Upper lobe of right lung (tissue), 1 donor: Measurements from ENCODE around the gene ADAM10. TPM values are rescaled to one million over a fixed set of nuclear protein-coding genes. Genes with fewer than 3 reads are reported as not detected.

ENCODE experiments used
- ATAC-seq: fragments of 200-7000 bp; cut with Tn5 transposase; one replicate; pipeline ENCODE4 v1.9.1; 2020; ENCODE audit warnings: mild to moderate bottlenecking, moderate library complexity
- DNase-seq: peaks from one replicate; pipeline ENCODE4 v3.0.0-alpha.2; 2020
- H3K27ac ChIP-seq: fragments of 200-600 bp; one replicate; pipeline ENCODE4 v1.8.0; 2022
- H3K27me3 ChIP-seq: fragments of 200-600 bp; one replicate; pipeline ENCODE4 v1.8.0; 2022; ENCODE audit warnings: mild to moderate bottlenecking
- H3K36me3 ChIP-seq: fragments of 200-600 bp; one replicate; pipeline ENCODE4 v1.8.0; 2022
- H3K4me1 ChIP-seq: fragments of 200-600 bp; one replicate; pipeline ENCODE4 v1.8.0; 2022
- H3K4me3 ChIP-seq: fragments of 200-600 bp; one replicate; pipeline ENCODE4 v1.8.0; 2022; ENCODE audit warnings: mild to moderate bottlenecking
- H3K9me3 ChIP-seq: fragments of 200-600 bp; one replicate; pipeline ENCODE4 v1.8.0; 2022
- intact Hi-C: fragments of 100-400 bp; cut with DNase I; formaldehyde crosslinking; loops from one replicate; pipeline ENCODE4 v1.11.0; 2022
- long read RNA-seq: library from polyadenylated mRNA; unstranded; transcript quantifications from one replicate; pipeline ENCODE4 v2.0.0, GENCODE V29; 2021
- total RNA-seq: library from RNA; stranded (reverse); fragmentation: NEBNext Ultra II Directional; extraction: Animal tissue kit (Norgen Biotek cat#: 25700); gene quantifications from one replicate; pipeline ENCODE4 v1.2.1, GENCODE V29; 2021
- TF ChIP-seq, protein P1 (sequence below): fragments of 200-600 bp; IDR thresholded peaks from one replicate; pipeline ENCODE4 v1.8.0; 2022; ENCODE audit warnings: antibody characterized with exemption
- donor health status: DM: no; HTN: yes; CAD: no; lungs with severe emphysema.

ADAM10 gene, protein sequence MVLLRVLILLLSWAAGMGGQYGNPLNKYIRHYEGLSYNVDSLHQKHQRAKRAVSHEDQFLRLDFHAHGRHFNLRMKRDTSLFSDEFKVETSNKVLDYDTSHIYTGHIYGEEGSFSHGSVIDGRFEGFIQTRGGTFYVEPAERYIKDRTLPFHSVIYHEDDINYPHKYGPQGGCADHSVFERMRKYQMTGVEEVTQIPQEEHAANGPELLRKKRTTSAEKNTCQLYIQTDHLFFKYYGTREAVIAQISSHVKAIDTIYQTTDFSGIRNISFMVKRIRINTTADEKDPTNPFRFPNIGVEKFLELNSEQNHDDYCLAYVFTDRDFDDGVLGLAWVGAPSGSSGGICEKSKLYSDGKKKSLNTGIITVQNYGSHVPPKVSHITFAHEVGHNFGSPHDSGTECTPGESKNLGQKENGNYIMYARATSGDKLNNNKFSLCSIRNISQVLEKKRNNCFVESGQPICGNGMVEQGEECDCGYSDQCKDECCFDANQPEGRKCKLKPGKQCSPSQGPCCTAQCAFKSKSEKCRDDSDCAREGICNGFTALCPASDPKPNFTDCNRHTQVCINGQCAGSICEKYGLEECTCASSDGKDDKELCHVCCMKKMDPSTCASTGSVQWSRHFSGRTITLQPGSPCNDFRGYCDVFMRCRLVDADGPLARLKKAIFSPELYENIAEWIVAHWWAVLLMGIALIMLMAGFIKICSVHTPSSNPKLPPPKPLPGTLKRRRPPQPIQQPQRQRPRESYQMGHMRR
- 139 TPM for total RNA-seq
- long read RNA-seq, full-length matches to known transcripts = 164 of 196 reads
- long read RNA-seq, partial matches to known transcripts = 16 of 196 reads
- long read RNA-seq, other reads (novel, unspliced or antisense) = 16 of 196 reads

GRCh38 chr15:58749532-58750337 is at the start of gene ADAM10:
TSS of gene ADAM10 (minus strand) at chr15:58749707. CDS start at chr15:58749534, 173 bp downstream.
- peak within 1 kb of the TSS; percentile 94 for H3K27ac ChIP-seq
- intact Hi-C loops = no loop called here
- H3K4me1 ChIP-seq = peaks cover 23% of the 10 kb centered on the region
- ATAC-seq (peak; percentile 98), DNase-seq (peak; percentile 100)
- no peaks in the 10 kb centered on the region for H3K9me3 ChIP-seq
- no peaks in the 10 kb centered on the region for H3K36me3 ChIP-seq
- H3K27me3 ChIP-seq = no peaks in the 10 kb centered on the region
- TF ChIP-seq, protein P1, sequence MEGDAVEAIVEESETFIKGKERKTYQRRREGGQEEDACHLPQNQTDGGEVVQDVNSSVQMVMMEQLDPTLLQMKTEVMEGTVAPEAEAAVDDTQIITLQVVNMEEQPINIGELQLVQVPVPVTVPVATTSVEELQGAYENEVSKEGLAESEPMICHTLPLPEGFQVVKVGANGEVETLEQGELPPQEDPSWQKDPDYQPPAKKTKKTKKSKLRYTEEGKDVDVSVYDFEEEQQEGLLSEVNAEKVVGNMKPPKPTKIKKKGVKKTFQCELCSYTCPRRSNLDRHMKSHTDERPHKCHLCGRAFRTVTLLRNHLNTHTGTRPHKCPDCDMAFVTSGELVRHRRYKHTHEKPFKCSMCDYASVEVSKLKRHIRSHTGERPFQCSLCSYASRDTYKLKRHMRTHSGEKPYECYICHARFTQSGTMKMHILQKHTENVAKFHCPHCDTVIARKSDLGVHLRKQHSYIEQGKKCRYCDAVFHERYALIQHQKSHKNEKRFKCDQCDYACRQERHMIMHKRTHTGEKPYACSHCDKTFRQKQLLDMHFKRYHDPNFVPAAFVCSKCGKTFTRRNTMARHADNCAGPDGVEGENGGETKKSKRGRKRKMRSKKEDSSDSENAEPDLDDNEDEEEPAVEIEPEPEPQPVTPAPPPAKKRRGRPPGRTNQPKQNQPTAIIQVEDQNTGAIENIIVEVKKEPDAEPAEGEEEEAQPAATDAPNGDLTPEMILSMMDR = no peak
- peak within 1 kb of the TSS; percentile 82 for H3K4me3 ChIP-seq

- Histone ChIP-seq H3K4me3 (no peak overlapping the region), H3K36me3 (peaks cover 2% of the 10 kb centered on the region), H3K9me3 (no peaks in the 10 kb centered on the region), H3K27ac (no peak overlapping the region), H3K27me3 (no peaks in the 10 kb centered on the region), H3K4me1 (peaks cover 10% of the 10 kb centered on the region)
- DNase-seq (no peak), ATAC-seq (no peak)
- TF ChIP-seq, protein P1 = no peak
- intact Hi-C loops = no loop called here
Observed at GRCh38 chr15:58797505-58797904, 48.0 kb upstream of the ADAM10 start.

- Histone ChIP-seq H3K4me3 (no peak overlapping the region), H3K27ac (no peak overlapping the region), H3K36me3 (no peaks in the 10 kb centered on the region), H3K27me3 (no peaks in the 10 kb centered on the region), H3K9me3 (no peaks in the 10 kb centered on the region), H3K4me1 (peaks cover 10% of the 10 kb centered on the region)
- ATAC-seq = no peak
- DNase-seq = no peak
- TF ChIP-seq, protein P1 = no peak
- intact Hi-C loops = no loop called here
Observed at GRCh38 chr15:58795825-58796224, 46.3 kb upstream of the ADAM10 start.

GRCh38 chr15:58793862-58794261 is 44.4 kb upstream of the ADAM10 start:
- no peaks in the 10 kb centered on the region for H3K9me3 ChIP-seq
- no peaks in the 10 kb centered on the region for H3K36me3 ChIP-seq
- TF ChIP-seq, protein P1 = no peak
- peak; percentile 92 for ATAC-seq
- H3K4me1 ChIP-seq = peaks cover 10% of the 10 kb centered on the region
- peak overlapping the region; percentile 19 for H3K27ac ChIP-seq
- no peak overlapping the region for H3K4me3 ChIP-seq
- H3K27me3 ChIP-seq = no peaks in the 10 kb centered on the region
- intact Hi-C loops = no loop called here
- DNase-seq = peak; percentile 68

DNA sequence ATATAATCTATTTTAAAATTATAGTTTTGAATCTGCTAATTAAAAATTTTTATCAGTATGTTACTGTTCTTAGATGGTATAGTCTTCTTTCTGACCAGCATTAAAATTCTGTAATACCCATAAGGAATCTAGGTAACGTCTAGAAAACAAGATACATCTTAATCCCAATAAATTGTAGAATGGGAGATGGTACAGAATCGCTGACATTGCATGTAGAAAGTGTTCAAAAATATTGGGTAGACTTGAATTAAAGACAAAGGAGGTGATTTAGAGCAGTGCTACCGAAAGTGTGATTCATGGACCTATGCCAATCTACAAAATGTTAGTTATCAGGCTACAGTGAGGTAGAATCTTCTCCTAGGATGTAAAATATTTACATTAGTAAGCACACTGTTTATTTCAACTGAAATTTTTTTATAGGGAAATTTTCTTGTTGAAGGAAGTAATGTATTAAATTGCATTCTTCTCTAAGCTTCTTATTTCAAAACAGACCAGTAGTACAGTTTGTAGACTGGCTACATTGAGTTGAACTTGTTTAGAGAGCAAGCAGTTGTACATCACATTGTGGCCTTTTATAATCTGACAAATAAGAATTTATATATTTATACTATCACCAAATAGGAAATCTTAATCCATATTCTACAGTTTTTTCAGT is 38.7 kb upstream of the ADAM10 start:
- no peak overlapping the region for H3K4me3 ChIP-seq
- no peak for ATAC-seq
- no peak for DNase-seq
- H3K36me3 ChIP-seq = no peaks in the 10 kb centered on the region
- H3K27ac ChIP-seq = no peak overlapping the region
- H3K27me3 ChIP-seq = no peaks in the 10 kb centered on the region
- intact Hi-C loops = no loop called here
- no peaks in the 10 kb centered on the region for H3K4me1 ChIP-seq
- no peaks in the 10 kb centered on the region for H3K9me3 ChIP-seq
- TF ChIP-seq, protein P1 = no peak
